AG10803 (cell line): Measurements from ENCODE around the gene HOMER1.
A peak's percentile ranks its signal among the peaks of the same experiment; 100 is the strongest.
"Not testable (repeated sequence)": the region's sequence is repeated elsewhere in the genome, so short reads cannot be mapped to it uniquely, and the experiment has no call there.

Source experiments
- DNase-seq: peaks from one replicate; pipeline ENCODE4 v3.0.0; 2010; ENCODE audit warnings: low read depth
- H3K4me3 ChIP-seq: 2 replicates; pipeline ENCODE4 v1.5.1; 2011; ENCODE audit warnings: mild to moderate bottlenecking, low read length, control low read depth
- CTCF ChIP-seq: conservative IDR thresholded peaks from 2 replicates; pipeline ENCODE4 v1.5.1; 2011; ENCODE audit warnings: mild to moderate bottlenecking, low read length, control low read depth, inconsistent platforms

Gene HOMER1

GRCh38 chr5:79517601-79518000 lies 3.7 kb upstream of the HOMER1 start:
- DNase-seq = no peak
- no peak for TF ChIP-seq CTCF
- H3K4me3 ChIP-seq = no peak overlapping the region

- no peak overlapping the region for H3K4me3 ChIP-seq
- no peak for DNase-seq
- no peak for TF ChIP-seq CTCF
Measured at GRCh38 chr5:79516986-79517385, 3.1 kb upstream of the HOMER1 start.

- not testable (repeated sequence) for H3K4me3 ChIP-seq, DNase-seq
Measured at GRCh38 chr5:79516331-79516730, 2.4 kb upstream of the HOMER1 start.

GRCh38 chr5:79514391-79515105 lies 614 bp upstream of the HOMER1 start:
- peak; percentile 84 for DNase-seq
- H3K4me3 ChIP-seq = peak overlapping the region; percentile 81
- TF ChIP-seq CTCF = no peak

- TF ChIP-seq CTCF = no peak
- H3K4me3 ChIP-seq = peak overlapping the region; percentile 81
- no peak for DNase-seq
Measured at GRCh38 chr5:79513308-79513703, 628 bp downstream of the HOMER1 start.

GRCh38 chr5:79512471-79513307 lies 1.2 kb downstream of the HOMER1 start:
- peak overlapping the region; percentile 81 for H3K4me3 ChIP-seq
- TF ChIP-seq CTCF = no peak
- DNase-seq = no peak

GRCh38 chr5:79512049-79512448 lies 1.9 kb downstream of the HOMER1 start:
- DNase-seq = no peak
- TF ChIP-seq CTCF = no peak
- H3K4me3 ChIP-seq = peak overlapping the region; percentile 81
